Upper lobe of right lung (tissue), 1 donor: ENCODE results near the gene MYH9. TPM values are rescaled to one million over a fixed set of nuclear protein-coding genes. Genes with fewer than 3 reads are reported as not detected.

Experiments
- ATAC-seq: fragments of 200-7000 bp; cut with Tn5 transposase; one replicate; pipeline ENCODE4 v1.9.1; 2020; ENCODE audit warnings: mild to moderate bottlenecking, moderate library complexity
- DNase-seq: peaks from one replicate; pipeline ENCODE4 v3.0.0-alpha.2; 2020
- H3K27ac ChIP-seq: fragments of 200-600 bp; one replicate; pipeline ENCODE4 v1.8.0; 2022
- H3K27me3 ChIP-seq: fragments of 200-600 bp; one replicate; pipeline ENCODE4 v1.8.0; 2022; ENCODE audit warnings: mild to moderate bottlenecking
- H3K36me3 ChIP-seq: fragments of 200-600 bp; one replicate; pipeline ENCODE4 v1.8.0; 2022
- H3K4me1 ChIP-seq: fragments of 200-600 bp; one replicate; pipeline ENCODE4 v1.8.0; 2022
- H3K4me3 ChIP-seq: fragments of 200-600 bp; one replicate; pipeline ENCODE4 v1.8.0; 2022; ENCODE audit warnings: mild to moderate bottlenecking
- H3K9me3 ChIP-seq: fragments of 200-600 bp; one replicate; pipeline ENCODE4 v1.8.0; 2022
- CTCF ChIP-seq: fragments of 200-600 bp; IDR thresholded peaks from one replicate; pipeline ENCODE4 v1.8.0; 2022; ENCODE audit warnings: antibody characterized with exemption
- intact Hi-C: fragments of 100-400 bp; cut with DNase I; formaldehyde crosslinking; loops from one replicate; pipeline ENCODE4 v1.11.0; 2022
- total RNA-seq: library from RNA; stranded (reverse); fragmentation: NEBNext Ultra II Directional; extraction: Animal tissue kit (Norgen Biotek cat#: 25700); gene quantifications from one replicate; pipeline ENCODE4 v1.2.1, GENCODE V29; 2021
- donor health status: DM: no; HTN: yes; CAD: no; lungs with severe emphysema.

Gene MYH9
- total RNA-seq, 1 donor from 2014 or later, result 842 TPM

- Histone ChIP-seq H3K27me3 (no peaks in the 10 kb centered on the region), H3K36me3 (no peaks in the 10 kb centered on the region), H3K4me3 (no peak overlapping the region), H3K27ac (no peak overlapping the region), H3K4me1 (peaks cover 14% of the 10 kb centered on the region), H3K9me3 (no peaks in the 10 kb centered on the region)
- ATAC-seq, result no peak
- TF ChIP-seq CTCF, result no peak
- no peak for DNase-seq
- intact Hi-C loops, result no loop called here
Measured at GRCh38 chr22:36249160-36249559, 138.6 kb downstream of the MYH9 start.

- Histone ChIP-seq H3K27ac (no peak overlapping the region), H3K9me3 (no peaks in the 10 kb centered on the region), H3K27me3 (no peaks in the 10 kb centered on the region), H3K4me3 (no peak overlapping the region), H3K36me3 (no peaks in the 10 kb centered on the region), H3K4me1 (peaks cover 5% of the 10 kb centered on the region)
- DNase-seq, result no peak
- TF ChIP-seq CTCF, result no peak
- intact Hi-C loops, result no loop called here
- ATAC-seq, result no peak
Measured at GRCh38 chr22:36247955-36248354, 139.8 kb downstream of the MYH9 start.

- H3K4me1 ChIP-seq, result no peaks in the 10 kb centered on the region
- DNase-seq (no peak), ATAC-seq (no peak)
- H3K36me3 ChIP-seq, result no peaks in the 10 kb centered on the region
- no peak overlapping the region for H3K4me3 ChIP-seq
- no peaks in the 10 kb centered on the region for H3K9me3 ChIP-seq
- H3K27me3 ChIP-seq, result no peaks in the 10 kb centered on the region
- intact Hi-C loops, result no loop called here
- H3K27ac ChIP-seq, result no peak overlapping the region
- TF ChIP-seq CTCF, result no peak
Measured at GRCh38 chr22:36246718-36247117, 141.0 kb downstream of the MYH9 start.

GRCh38 chr22:36245805-36246356, 141.9 kb downstream of the MYH9 start:
- H3K4me3 ChIP-seq, result no peak overlapping the region
- intact Hi-C loops, result no loop called here
- H3K27me3 ChIP-seq, result no peaks in the 10 kb centered on the region
- no peaks in the 10 kb centered on the region for H3K36me3 ChIP-seq
- DNase-seq (no peak), ATAC-seq (no peak)
- no peak for TF ChIP-seq CTCF
- H3K4me1 ChIP-seq, result no peaks in the 10 kb centered on the region
- no peak overlapping the region for H3K27ac ChIP-seq
- no peaks in the 10 kb centered on the region for H3K9me3 ChIP-seq

- no peak for TF ChIP-seq CTCF
- ATAC-seq, result peak; percentile 31
- no peaks in the 10 kb centered on the region for H3K36me3 ChIP-seq
- DNase-seq, result no peak
- no peaks in the 10 kb centered on the region for H3K4me1 ChIP-seq
- no peaks in the 10 kb centered on the region for H3K9me3 ChIP-seq
- no peaks in the 10 kb centered on the region for H3K27me3 ChIP-seq
- intact Hi-C loops, result no loop called here
- H3K4me3 ChIP-seq, result no peak overlapping the region
- no peak overlapping the region for H3K27ac ChIP-seq
Measured at GRCh38 chr22:36244522-36245391, 143.0 kb downstream of the MYH9 start.
